Cerebellar cortex (tissue), 1 donor: ENCODE measurements around the gene SPATA13.
"Not testable (repeated sequence)": the region's sequence is repeated elsewhere in the genome, so short reads cannot be mapped to it uniquely, and the experiment has no call there.

Experiments
- DNase-seq: peaks from one replicate; pipeline ENCODE4 v3.0.0-alpha.2; 2015; ENCODE audit warnings: low spot score

SPATA13 gene

DNA sequence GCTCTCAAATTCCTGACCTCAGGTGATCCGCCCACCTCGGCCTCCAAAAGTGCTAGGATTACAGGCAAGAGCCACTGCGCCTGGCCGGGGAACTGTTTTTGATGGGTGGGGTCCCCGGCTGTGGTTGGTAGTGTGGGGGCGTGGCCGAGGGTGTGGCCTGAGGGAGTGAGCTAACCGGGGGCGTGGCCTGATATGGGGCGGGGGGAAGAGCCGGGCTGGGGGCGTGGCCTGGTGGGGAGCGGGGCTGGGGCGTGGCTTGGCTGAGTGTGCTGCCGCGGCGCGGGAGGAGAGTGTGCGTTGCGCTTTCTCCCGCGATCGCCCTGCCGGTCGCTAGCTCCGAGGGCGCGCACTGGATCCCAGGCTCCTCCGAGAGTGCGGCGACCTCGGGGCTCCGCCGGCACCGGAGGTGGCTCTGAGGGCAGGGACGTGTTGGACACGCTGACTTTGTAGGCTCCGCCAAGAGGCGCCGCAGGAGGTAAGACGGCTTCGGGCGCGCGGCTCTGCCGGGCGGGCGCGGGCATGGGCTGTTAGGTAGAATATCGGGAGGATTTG, at the start of gene SPATA13:
Gene SPATA13 (plus strand): TSS at position 263 of the 552 bp plus-strand sequence. CDS start 62,210 bp downstream, outside the sequence.
- peak; percentile 57 for DNase-seq

- DNase-seq, result no peak
Measured at GRCh38 chr13:24112791-24113190, 47.7 kb upstream of the SPATA13 start.

- DNase-seq, result no peak
Measured at GRCh38 chr13:24115671-24116070, 44.8 kb upstream of the SPATA13 start.

GRCh38 chr13:24116131-24116530, 44.4 kb upstream of the SPATA13 start:
- DNase-seq, result no peak

DNA sequence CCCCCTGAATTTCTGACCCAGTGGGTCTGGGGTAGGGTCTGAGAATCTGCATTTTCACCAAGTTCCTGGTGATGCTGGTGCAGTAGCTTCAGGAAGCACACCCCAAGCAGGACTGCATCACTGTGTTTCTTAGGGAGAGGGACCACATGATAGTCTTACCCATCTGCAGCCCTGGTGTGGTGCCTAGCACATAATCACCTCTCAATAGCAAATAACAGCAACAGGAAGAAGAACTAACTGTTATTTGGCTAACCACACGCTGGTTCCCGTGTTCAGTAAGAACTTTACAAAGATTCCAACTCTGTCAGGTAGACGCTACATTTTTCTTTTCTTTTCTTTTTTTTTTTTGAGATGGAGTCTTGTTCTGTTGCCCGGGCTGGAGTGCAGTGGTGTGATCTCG, 41.9 kb upstream of the SPATA13 start:
- DNase-seq, result no peak

GRCh38 chr13:24119626-24120508, 40.7 kb upstream of the SPATA13 start:
- no peak for DNase-seq

DNA sequence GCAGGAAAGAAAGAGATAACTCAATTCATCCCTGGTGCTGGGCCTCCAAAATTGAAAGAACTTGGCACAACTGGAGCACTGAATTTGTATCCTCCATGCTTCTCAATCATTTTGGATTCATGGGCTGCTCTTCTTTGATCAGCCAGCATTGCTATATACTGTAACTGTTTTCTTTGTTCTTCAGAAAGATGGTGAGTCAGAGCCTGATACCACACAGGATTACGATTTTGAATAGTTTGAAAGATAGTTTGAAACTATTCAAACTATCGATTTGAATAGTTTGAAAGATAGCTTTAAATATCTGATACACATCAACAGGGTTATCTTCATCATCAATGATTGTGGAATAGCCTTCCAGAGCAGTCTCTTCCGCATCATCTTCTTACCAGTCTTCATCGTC, 38.5 kb upstream of the SPATA13 start:
- DNase-seq, result not testable (repeated sequence)

DNA sequence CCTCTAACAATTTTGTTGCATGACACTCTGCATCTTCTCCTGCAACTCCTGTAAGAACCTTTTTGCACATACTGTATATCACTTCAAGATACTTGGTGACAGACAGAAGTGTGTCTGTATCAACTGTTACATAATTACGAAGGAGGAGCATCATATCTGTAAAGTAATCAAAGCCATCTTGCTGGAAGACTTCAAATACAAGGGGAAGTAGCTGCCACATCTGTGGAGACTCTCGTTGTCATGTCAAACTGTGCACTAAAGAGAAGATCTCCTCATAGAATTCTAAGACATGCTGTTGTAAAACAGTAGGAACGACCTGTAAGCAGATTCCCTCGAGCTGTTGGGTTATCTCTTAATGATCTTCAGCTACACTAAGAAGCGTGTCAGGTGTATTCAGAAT, 38.0 kb upstream of the SPATA13 start:
- no peak for DNase-seq

DNA sequence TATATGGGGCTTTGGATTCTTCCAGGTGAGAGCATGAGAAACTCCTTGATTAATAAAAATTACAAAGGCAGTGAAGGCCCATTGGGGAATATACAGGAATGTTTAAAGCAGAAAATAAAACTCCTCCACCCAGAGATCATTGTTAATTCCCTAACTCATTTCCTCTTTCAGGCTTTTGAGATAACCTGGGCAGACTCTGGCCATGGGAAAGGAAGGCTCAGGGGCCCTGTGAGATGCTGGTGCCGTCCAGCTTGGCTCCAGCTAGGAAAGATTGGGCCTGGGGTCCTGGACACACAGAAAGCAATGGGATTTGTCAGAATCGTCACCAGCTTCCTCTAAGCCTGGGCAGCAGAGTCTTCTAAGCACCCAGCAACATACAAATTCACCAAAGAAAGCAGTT, 36.8 kb upstream of the SPATA13 start:
- no peak for DNase-seq

DNA sequence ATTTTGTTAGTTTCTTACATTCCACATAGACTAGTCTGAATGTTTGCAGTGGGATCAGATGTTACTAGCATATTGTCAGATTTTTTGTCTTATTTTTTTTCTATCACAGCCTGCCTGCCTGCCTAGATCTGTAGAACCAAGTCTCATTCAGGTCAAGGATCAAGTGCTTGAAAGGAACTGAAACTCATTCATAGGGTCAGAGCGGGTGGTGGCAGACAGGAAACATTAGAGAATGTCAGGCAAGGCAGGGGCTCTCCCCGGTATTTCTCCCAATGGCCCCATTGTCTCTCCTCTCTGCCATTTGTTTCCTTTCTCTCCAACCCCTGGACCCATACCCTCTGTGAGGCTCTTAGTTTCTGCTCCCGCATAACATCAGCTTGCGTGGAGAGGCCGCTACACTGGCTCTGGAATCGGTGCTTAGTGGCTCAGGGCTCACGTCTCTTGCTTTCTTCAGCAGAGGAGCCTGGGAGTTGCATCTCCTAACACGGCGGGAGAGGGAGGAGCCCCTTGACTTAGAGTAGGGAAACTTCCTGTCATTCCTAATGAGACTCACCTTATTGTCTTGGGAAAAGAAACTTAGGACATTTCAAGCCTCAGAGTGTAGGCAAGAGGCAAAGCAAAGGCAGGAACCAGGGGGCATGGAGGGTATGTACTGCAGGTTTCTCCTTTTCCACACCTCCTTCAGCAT, 35.6 kb upstream of the SPATA13 start:
- DNase-seq, result no peak

- no peak for DNase-seq
Measured at GRCh38 chr13:24127116-24127631, 33.3 kb upstream of the SPATA13 start.

DNA sequence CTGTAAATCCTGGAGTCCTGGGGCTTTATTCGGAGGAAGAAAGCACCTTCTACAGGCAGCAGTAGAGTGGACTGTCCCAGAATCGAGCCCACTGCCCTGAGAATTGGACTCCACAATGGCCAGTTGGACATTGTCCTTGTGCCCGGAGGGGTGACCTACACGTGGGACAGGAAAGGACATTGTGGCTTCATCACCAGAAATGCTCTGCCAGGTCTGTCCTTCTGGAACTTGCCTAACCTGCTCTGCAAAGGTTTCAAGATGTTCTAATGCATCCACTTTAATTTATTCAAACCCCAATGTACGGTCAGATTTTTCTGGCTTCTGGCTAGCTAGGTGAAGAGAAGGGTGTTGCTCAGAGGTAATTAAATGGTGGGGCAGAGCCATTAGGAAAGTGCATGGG, 32.4 kb upstream of the SPATA13 start:
- no peak for DNase-seq

GRCh38 chr13:24128962-24129361, 31.6 kb upstream of the SPATA13 start:
- no peak for DNase-seq

GRCh38 chr13:24129914-24130774, 30.4 kb upstream of the SPATA13 start:
- no peak for DNase-seq

DNA sequence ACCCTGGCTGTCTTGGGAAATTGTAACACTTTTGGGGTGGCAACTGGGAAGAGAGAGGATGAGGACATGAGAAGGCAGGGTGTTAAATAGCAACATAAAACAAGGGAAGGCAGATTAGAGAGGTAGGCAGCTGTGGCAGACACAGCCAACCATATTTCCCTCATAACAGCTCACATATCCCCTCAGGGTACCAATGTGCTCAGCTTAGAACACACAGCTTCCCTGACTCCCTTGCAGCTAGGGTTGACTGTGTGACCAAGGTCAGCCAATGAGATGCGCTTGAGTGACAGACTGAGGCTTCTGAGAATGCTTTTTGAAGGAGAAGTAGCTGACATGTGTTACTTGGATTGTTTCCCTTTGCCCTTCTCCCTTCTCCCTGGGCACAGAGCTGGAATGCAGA, 28.8 kb upstream of the SPATA13 start:
- no peak for DNase-seq

DNA sequence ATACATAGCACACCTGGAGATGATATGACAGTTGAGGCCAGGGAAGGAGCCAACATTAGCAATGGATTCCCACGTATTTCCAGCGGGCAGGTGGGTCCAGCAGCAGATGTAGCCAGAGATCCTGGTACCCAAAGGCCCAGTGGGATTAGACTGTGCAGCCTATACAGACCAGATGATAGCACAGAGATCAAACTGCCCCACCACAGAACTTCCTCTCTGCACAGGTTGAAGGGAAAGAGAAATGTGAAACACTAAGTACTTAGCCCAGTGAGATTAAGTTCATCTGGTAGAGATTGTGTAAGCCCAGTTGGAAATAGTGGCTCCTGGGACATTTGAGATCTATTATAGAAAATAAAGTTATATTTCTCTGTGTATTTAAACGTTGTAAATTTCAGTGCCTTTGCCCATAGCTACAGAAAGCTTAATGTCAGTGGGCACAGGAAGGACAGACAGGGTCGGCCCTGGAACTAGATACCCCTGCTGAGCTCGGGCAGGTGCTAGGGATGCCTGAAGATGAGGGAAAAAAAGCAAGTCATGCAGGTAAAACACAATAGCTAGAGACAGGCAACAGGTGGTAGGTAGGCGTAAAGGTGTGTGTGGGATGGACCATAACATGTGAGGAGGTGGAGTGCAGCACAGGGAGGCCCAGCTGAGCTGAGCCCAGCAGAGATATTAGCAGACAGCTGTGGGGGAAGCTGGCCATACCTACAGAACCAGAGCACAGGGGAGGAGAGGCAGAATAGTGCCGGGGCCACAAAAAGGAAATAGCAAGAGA, 27.3 kb upstream of the SPATA13 start:
- DNase-seq, result no peak

- DNase-seq, result no peak
Measured at GRCh38 chr13:24134231-24134630, 26.3 kb upstream of the SPATA13 start.

- no peak for DNase-seq
Measured at GRCh38 chr13:24134757-24135156, 25.8 kb upstream of the SPATA13 start.

GRCh38 chr13:24135674-24136300, 24.7 kb upstream of the SPATA13 start:
- DNase-seq, result no peak

DNA sequence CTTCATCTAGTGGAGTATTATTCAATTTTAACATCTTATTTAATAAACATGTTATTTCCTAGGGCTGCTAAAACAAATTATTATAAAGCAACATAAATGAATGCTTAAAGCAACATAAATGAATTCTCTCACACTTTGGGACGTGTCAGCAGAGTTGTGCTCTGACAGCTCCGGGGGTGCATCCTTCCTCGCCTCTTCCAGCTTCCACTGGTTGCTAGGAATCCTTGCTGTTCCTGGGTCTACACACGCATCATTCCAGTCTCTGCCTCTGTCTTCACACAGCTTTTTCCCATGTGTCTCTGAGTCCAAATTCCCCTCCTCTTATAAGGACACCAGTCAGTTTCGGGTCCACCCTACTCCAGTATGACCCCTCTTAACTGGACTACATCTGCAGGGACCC, 21.6 kb upstream of the SPATA13 start:
- no peak for DNase-seq
